HS-5 (cell line): ENCODE results near the gene CD300LF.

Source experiments
- DNase-seq: peaks from one replicate; pipeline ENCODE4 v3.0.0-alpha.2; 2012; ENCODE audit warnings: low read depth

CD300LF gene

DNA sequence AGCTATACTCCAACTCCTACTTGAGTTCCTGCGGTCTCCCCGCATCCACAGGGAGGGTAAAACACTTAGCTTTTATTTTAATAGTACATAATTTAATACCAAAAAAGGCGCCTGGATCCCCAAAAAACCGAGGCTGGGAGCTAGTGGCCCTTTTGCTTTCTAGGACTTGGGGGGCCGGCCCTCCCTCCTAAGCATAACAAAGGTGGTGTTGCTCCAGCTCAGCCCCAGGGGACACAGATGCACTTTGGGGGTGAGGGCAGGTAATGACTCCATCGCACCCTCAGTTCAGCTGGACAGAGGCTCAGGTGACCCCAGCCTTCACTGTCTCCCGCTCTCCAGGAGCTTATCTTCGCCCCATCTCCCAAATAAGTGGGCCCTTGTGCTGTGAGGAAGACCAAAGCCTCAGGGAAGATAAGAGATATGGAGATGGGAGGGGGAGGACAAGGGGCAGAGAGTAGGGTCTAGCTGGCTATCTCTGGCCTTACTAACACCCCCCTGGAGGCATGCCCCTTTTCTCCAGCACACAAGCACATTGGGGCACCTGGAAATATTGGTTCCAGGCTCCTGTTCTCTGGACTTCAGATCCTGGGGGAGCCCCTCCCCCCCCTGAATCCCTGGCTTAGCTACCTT lies 32.9 kb upstream of the CD300LF start:
- no peak for DNase-seq

DNA sequence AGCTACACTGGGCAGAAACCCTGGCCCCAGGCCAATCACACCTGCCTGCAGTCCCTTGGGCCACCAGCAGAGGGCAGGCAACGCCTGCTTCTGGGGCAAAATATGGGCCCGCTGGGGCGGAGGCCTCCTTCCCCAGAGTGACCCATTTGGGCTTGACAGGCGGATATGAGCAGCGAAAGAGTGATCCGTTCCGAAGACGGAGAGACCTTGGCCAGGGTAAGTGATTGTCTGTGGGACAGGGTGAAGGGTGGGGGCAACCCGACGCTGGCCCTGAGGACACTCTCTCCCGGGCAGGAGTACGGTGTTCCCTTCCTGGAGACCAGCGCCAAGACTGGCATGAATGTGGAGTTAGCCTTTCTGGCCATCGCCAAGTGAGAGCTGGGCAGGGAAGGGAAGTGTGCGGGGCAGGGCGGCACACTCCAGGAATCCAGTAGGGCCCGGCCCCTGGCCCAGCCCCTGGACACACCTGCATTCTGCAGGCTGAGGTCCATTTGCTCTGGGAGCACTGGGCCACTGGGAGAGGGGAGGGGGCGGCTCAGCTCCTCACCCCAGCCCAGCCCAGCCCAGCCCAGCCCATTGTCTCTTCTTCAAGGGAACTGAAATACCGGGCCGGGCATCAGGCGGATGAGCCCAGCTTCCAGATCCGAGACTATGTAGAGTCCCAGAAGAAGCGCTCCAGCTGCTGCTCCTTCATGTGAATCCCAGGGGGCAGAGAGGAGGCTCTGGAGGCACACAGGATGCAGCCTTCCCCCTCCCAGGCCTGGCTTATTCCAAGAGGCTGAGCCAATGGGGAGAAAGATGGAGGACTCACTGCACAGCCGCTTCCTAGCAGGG lies 32.2 kb upstream of the CD300LF start:
- DNase-seq = peak; percentile 34

DNA sequence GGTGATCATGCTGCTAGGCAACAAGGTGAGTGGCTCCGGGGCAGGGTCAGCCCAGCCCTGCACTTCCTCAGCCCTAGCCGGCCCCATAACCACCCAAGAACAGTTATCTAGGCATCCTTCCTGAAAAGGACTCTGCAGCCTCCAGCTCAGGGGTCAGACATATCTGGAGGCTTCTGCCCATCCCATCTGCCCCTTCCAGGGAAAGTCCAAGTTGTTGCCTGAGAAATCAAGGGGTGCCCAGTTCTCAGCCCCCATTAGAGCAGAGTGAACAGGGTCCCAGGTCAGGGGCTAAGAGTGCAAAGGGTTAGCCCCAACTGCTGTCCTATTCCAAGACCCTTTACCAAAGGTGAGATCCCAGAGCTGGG lies 31.6 kb upstream of the CD300LF start:
- DNase-seq = no peak

DNA sequence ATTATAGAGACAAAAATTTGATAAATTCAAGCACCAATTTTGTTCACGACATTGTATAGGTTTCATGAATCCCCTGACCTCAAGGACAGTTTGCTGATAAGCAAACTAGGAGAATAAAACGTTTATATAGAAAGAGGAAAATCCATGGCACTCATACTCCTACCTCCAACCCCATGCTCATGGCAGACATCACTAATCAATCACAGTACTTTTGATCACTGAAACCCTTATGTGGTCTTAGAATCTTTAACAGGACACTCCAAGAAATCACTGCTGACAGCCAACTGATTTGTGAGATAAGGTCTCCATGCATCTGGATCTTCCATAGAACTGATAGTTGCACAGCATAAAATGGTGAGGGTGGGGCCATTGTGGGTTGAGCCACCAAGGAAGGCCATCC lies 31.0 kb upstream of the CD300LF start:
- DNase-seq = no peak

DNA sequence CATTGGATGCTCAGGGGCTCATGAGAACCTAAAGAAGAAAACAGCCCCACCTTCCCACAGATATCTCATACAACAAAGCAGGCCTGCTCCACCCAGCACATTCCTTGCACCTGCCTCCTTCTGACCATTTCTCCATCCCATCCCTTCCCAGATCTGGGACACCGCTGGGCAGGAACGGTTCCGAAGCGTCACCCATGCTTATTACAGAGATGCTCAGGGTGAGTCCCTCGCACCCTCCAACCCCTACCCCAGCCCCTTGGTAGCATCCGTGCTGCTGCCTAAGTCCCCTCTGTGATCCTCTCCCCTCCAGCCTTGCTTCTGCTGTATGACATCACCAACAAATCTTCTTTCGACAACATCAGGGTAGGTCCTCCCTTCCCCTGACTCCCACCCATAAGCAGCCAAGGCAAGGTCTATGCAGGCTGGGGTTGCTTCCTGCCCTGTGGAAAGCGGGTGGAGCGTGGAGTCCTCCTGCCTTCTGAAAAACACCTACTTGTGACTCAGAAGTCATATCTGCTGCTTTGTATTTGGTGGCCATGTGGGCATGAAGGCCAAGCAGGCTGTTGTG lies 30.3 kb upstream of the CD300LF start:
- DNase-seq = no peak

DNA sequence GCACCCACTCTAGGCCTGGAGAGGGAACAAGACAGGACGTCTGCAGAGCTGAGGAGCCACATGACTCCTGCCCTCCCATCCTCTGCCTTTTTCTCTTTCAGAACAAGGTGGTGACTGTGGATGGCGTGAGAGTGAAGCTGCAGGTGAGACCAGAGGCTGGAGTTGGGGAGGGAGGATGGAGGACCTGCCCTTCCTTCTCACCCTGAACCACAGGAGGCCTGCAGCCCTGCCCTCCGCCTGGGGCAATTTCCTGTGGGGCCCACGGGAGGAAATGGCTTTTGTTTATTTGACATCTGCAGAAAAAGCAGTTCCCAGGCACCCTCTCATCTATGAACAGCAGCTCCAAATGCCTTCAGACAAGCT lies 29.4 kb upstream of the CD300LF start:
- no peak for DNase-seq

DNA sequence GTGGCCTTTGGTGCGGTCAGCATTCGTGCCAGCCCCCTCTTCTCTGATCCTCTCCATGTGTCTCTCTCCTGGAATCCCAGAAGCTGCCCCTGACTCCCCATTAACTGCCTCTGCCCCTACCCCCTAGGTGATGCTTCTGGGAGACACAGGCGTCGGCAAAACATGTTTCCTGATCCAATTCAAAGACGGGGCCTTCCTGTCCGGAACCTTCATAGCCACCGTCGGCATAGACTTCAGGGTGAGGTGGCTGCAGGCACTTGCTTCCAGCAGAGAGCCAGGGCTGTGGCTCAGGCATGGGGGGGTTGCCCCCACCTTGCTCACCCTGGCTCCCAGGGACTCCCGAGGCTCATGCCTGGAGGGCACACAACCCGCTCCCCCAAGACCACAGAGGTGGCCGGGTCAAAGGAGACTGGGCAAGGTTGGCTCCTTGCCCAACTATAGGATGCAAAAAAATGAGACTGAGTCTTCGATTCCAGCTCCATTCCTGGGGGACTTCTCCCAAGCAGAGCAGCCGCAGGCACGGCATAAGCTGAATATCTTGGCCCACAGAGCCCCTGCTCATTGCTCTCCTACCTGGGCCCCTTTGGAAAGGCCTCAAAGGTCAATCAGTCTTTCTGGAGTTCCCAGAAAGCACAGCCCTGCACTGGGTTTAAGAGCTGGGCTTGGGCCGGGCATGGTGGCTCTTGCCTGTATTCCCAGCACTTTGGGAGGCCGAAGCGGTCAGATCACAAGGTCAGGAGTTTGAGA lies 28.1 kb upstream of the CD300LF start:
- DNase-seq = no peak

DNA sequence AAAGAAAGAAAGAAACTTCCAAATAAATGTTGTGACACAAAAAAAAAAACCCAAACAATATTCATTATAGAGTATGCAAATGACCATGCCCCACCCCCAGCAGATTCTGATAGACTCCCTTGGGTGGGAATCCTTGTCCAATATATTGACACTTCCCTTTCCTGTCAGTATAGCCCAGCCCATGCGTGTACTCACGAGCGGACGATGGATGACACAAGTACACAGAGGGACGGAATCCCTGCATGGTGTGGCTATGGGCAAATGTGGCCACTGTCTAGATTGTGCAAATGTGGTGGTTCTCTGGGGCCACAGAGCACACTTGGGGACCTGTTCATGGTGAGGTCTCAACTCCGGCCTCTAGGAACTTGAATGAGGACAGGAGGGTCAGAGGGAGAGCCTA lies 27.4 kb upstream of the CD300LF start:
- no peak for DNase-seq

DNA sequence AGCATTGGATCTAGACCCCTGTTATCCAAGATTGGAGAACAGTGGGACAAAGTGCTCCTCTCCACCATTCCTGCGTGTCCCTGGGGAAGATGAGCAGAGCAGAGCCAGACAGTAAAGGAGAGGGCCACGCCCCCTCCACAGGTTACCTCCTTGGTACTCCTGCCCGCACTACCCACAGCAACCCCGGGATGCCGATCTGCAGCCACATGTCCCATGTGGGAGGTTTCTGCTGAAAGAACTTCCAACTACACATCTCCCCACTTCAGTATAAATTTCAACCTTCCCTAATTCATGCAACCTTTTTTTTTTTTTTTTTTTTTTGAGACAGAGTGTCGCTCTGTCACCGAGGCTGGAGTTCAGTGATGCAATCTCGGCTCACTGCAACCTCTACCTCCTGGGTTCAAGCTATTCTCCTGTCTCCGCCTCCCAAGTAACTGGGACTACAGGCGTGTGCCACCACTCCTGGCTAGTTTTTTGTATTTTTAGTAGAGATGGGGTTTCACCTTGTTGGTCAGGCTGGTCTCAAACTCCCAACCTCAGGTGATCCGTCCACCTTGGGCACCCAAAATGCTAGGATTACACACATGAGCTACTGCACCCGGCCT lies 26.6 kb upstream of the CD300LF start:
- DNase-seq = no peak

DNA sequence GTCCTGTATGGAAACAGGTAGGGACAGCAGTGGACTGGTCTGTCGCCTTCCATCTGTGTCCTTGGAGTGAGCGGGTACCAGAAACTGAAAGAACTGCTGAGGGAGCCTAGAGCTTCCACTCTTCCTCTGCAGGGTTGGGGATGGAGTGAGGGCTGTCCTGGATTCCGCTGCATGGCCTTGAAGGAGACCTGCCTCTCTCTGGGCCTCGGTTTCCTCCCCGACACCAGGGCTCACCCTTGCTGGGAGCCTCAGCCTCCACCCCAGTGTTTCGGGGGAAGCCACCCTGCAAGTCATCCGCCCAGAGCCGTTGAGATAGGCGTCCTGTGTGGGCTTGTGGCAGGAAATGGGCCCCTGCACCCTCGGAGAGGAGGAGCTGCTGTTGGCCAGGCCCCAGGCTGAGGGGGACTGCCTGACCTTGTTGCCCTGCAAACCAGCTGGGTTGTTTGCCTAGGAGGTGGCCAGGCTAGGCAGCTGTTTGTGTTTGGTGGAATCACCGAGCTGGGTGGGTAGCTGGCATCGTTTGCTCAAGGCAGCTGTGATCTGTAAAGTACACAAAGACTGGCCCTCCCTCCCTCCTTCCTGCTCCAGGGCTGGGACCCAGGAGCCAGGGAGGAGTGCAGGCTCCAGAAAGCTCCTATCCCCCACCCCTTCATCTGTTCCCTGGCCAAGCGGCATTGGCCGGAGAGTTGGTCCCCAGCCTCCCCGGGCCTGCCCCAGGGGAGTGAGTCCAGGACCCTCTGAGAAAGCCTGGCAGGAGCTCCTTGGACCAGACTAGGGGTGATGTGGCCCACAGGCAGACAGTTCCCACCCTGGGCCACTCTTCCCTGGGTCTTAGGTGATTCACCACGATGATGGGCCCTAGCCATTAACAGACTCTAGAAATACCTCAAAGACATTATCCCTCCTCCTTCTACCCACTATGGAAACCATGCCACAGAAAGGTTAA lies 25.6 kb upstream of the CD300LF start:
- DNase-seq = no peak

DNA sequence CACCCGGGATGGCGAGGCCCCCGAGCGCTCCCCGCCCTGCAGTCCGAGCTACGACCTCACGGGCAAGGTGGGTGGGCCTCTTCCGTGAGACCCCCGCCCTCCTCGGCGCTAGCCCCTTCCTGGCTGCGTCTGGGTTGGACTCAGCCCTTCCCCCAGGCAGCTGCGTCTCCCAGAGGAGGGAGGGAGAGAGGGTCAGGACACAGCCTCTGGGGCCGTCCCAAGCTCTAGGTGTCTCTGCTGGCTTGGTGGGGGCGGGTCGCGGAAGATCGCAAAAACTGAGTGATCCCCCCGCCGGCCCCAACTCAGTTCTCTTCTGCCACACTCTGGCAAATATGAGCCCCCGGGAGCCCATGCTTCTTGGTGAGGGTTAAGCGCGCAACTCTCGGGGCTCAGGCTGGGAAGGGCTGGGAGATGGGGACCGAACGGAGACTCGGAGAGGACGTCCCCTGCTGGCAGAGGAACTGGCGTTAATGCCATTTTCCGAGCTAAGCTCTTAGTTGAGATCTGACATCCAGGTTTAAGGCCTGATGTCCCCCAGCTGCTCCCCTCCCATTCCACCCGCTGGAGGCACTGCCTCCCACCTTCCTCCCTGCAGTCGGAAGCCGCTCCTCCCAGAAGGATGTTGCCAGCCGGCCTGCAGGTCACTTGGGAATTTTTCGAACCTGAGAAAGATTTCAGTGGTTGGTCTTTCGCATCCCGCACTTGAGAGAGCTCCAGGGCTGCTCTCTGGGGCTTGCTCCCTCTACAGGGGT lies 24.8 kb upstream of the CD300LF start:
- DNase-seq = no peak

DNA sequence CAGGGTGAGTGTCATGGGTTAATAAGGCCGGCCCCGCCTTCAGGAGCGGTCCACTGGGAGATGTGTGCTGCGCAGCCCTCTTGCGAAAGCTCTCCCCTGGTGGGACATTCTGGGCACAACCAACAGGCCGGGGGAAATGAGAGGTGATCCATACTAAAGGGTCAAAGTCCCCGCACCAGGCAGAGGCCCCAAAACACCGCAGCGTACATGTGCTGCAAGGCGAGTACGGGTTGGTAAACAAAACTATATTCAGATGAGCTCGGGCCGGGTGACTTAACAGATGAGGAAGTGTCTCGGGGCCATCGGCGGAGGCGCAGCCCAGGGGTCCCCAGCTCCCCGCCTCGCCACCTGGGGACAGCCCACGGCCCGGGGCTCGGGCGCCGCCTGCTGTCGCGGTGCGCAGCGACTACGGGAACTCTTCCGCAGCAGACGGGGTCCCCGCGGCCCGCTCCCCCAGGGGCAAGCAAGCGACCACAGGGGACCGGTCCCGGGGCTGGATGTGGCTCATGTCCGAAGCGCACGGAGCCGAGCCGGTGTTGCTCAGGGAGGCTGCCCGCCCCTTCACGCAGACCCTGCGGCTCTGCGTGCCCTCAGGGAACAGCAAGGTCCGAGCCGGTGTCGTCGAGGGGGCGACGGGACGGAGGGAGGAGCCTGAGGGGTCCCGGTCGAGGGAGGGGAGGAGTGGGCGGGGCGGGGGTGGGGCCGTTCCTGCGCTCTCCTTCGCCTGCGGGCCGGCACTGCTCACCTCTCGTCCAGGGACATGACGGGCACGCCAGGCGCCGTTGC lies 24.0 kb upstream of the CD300LF start, which contains the start of gene RAB37:
RAB37 (plus strand) TSS at position 744 of the 786 bp plus-strand sequence; CDS start at position 761, 17 bp downstream.
- no peak for DNase-seq

DNA sequence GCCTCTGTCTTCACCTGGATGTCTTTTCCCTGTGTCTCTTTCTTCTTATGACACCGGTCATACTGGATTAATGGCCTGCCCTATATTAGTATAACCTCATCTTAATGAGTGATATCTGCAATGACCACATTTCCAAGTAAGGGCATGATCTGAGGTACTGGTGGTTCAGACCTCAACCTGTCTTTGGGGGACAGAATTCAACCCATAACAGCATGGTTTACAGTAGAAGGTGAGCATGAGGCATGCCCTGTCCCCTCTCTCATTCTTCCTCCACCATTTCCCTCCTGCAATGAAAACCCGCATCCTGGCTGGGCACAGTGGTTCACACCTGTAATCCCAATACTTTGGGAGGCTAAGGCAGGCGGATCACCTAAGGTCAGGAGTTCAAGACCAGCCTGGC lies 21.5 kb upstream of the CD300LF start:
- no peak for DNase-seq

DNA sequence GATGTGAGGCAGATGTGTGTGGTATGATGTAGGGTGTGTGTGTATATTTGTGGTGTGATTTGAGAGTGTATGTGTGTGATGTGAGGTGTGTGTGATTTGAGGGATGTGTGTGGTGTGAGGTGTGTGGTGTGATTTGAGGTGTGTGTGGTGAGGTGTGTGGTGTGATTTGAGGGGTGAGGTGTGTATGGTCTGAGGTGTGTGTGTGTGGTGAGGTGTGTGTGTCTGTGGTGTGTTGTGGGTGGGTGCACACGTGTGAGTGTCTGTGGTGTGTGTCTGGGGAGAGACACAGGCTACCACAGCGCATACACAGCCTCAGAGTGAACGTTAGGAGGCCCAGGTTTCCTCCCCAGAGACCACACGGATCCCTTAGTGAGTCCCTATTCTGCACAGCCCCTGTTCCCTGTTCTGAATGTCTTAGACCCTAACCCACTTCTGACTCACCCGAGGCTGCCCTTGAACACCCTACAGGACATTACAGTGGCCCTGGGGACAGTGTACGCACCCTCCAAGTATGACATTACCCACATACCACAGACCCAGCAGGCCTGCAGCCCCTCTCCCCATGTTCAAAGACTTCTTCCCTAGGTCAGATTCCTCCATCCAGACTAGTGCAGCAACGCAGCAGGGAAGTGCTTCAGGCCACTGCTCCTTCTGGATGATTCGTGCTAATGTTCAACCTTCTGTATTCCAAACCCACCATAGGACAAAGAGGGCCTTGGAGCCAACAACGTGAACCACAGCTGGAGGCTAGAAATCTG lies 20.8 kb upstream of the CD300LF start:
- DNase-seq = no peak

DNA sequence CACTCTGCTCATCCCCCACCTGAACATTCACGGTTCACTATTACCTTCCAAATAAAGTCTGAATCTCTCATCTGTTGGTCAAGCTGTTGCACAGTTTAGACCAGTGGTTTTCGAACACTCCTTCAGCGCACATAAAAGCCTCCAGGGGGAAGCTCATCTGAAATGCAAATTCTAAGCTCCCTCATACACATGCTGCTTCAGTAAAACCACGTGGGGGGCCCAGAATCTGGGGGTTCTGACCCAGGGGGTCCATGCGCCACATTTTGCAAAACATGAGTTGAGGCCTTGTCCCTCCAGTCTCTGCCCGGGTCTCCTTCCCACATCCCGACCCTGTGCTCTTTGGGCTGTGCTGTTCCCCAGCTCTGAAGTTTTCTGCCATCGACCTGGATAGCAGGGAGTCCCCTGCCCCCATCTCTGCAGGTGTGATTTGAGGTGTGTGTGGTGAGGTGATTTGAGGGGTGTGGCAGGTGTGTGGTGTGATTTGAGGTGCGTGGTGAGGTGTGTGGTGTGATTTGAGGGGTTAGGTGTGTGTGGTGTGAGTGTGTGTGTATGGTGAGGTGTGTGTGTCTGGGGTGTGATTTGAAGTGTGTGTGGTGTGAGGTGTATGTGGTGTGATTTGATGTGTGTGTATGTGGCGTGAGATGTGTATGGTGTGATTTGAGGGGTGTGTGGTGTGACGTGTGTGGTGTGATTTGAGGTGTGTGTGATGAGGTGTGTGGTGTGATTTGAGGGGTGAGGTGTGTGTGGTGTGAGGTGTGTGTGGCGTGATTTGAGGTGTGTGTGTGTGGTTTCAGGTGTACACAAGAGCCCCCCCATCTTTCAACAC lies 19.5 kb upstream of the CD300LF start:
- DNase-seq = no peak

DNA sequence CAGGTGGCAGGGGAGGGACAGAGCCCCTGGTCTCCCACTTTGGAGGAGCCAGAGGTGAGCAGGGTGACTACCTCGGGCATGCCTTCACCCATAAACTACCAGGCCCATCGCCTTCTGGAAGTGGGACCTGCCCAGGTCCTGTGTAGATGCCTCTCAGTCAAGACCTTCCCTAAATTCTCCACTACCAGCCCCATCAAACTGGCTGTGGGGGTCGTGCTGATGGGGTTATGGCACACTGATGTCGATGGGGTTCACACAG lies 18.6 kb upstream of the CD300LF start:
- no peak for DNase-seq

DNA sequence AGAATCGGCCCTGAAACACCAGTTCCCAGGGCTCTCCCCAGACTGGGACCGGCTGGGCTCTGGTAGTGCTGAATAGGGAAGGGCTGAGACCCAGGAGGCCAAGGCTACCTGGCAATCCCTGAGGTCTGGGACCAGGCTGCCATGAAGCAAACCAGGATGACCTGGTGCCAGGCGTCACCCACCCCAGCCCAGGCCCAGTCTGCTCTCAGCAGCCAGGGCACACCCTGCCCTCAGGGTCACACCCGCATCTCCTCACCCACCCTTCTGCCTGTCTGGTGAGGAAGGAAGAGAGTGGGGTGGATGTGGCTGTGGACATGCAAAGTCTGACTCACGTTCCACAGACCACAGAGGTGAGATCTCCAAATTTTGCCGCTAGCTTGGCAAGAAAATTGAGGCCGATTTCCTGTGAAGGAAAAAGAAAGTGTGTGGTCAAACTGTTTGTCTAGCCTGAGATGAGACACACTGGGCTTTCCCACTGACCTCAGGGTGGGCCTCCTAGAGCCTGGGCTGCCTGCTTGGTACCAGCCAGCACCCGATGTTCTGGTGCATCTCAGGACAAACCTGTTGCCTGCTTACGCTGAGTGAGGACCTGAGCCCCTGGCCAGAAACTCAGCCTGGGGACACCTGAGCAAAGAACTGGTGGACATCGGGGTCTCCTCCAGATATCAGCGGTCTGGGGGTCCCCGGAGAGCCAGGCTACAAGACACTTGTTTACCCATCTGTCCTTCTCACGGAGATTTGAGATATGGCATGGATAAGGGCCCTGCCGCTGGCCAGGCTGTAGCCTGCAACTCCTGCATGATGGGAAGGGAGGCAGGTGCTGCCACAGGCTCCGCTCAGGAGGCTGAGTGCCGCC lies 18.0 kb upstream of the CD300LF start:
- DNase-seq = no peak
